GM19467 (cell line): ENCODE measurements around the gene ELAC1.

Experiments used
- ATAC-seq: cut with Tn5 transposase; IDR thresholded peaks from one replicate; pipeline ENCODE4 v1.9.1; 2021; ENCODE audit warnings: mild to moderate bottlenecking, moderate library complexity; ENCODE audit not compliant: unreplicated experiment

The ELAC1 gene

DNA sequence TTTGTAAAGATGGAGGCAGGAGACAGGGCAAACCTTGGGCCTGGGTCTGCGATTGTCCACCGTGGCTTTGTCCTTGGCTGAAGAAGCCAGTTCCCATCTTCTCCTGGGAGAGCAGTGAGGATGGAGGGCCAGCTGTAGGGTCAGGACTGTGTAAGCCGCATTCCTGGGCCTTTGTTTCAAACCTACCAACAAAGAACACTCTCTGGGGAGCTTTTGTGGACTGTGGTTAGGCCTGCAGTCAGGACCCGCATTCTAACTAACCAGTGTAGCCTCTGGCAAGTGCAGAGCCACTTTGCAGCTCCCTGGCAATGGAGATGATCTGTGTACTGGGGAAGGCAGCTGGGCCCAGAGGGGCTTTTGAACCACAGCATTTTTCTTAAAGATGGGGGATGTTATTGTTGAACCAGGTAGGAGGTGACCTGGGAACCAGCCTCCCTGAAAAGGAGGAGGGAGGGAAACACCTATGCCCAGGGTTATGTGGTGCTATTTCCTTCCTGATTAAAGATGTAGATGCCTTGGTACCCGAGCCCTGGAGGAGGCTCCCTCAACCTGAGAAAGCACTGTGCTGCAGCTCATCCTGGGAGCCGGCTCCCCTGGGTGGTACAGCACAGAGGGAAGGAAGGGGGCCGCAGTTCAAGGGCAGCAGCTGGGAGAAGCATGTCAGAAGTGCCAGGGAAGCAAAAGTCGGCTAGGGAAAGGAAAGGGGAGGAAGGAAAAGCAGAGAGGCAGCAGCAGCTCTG is 49.5 kb downstream of the ELAC1 start:
- ATAC-seq = no peak

DNA sequence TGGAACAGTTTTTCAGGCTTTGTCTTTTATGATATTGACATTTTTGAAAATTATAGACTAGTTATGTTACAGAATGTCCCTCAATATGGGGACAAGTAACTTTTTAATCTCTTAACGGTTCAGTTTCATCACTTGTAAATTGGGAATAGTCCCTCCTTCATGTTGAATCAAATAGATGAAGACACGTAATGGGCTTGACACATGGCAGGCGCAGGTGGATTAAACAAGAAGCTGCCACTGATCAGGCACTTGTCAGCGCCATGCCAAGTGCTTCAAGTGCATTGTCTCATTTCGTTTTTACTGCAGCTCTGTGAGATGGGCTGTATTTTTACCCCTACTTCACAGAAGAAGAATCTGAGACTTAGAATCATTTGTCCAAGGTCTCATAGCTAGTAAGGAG is 52.7 kb downstream of the ELAC1 start:
- no peak for ATAC-seq

GRCh38 chr18:51021226-51021965 is 53.6 kb downstream of the ELAC1 start:
- no peak for ATAC-seq

DNA sequence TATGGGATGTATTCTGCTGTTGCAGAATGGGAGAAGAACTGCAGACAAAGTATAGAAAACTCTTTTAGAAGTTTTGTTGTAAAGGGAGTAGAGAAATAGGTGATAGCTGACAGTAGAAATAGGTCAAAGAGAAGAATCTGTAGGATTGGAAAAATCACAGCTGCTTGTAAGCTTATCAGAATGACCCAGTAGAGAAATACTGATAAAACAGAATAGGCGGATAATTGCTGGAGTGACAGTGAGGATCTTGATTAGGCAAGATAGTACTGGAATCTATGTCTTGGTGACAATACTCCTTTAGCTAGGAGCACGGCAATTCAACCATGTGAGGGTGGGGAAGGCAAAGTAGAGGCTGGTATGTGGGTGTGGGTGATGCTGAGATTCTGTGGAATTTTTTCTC is 57.7 kb downstream of the ELAC1 start:
- no peak for ATAC-seq

- no peak for ATAC-seq
Observed at GRCh38 chr18:51028201-51028805, 60.5 kb downstream of the ELAC1 start.

DNA sequence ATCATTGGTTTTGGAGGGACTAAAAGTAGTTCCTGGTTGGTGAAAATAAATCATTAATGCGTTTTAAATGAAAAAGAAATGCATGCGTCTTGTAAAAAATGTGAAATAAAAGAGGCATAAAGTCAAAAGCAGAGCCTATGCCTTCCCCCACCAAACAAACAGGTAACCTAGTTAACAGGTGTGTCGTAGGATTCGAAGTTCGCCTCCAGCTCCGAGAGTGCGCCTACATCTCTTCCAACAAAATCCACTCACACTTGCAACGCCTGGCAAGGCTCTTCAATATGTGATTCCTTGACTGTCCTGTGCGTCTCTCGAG is 61.5 kb downstream of the ELAC1 start:
- no peak for ATAC-seq

DNA sequence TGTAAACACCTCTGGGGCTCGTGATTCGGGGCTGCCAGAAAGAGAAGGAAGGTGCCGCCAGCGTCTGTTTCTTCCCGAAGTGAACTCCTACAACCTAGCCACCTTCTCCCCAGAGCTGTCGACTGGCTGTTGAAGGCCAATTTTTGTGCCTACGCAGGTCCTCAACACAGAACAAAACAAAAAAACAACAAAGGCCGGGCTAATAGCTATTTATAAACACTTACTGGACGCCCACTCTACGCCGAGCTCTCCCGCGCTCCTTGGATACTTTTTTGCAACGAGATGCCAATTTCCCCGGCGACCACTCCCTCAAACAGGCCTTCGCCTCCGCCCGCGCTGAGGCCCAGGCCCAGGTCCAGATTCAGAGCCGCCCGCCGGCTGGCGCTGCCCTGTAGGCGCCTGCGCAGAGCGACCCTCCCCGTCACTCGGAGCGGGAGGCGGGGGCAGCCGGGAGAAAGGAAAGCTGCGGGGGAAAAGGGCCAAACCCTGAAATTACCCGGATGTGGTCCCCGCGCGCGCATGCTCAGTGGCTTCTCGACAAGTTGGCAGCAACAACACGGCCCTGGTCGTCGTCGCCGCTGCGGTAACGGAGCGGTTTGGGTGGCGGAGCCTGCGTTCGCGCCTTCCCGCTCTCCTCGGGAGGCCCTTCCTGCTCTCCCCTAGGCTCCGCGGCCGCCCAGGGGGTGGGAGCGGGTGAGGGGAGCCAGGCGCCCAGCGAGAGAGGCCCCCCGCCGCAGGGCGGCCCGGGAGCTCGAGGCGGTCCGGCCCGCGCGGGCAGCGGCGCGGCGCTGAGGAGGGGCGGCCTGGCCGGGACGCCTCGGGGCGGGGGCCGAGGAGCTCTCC is 62.1 kb downstream of the ELAC1 start, which contains the start of gene SMAD4:
SMAD4 (plus strand) TSS at position 520 of the 843 bp plus-strand sequence. CDS start 16,834 bp downstream, outside the sequence.
- ATAC-seq = peak; percentile 68

DNA sequence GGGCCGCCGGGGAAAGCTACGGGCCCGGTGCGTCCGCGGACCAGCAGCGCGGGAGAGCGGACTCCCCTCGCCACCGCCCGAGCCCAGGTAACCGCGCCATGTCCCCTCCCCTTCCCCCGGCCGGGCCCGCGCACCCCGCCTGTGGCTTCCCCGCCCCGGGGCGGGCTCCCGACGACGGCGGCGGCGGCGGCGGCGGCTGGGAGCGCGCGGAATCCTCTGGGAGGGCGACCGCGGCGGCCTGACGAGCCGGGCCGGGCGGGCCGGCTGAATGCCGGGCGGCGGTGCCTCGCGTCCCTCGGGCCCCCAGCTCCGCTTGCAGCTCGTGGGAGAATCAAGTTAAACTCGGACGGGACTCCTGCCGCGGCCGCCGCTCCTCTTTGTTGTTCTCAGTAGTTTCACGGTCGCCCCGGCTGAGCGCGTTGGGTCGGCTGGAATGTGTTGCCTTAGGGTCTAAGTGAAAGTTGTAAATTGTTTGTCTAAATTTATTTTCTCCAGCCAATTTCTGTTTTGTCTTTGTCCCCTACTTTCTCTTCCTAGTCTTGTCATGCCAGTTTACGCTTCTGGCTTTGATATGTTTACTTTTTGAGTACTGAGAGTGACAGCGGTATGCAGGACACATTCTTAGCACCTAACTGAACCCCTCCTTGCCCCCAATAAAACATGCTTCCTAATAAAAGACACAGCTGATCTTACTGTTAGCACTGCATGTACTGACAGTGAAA is 62.9 kb downstream of the ELAC1 start:
- peak; percentile 53 for ATAC-seq

- no peak for ATAC-seq
Observed at GRCh38 chr18:51032193-51032592, 64.4 kb downstream of the ELAC1 start.

DNA sequence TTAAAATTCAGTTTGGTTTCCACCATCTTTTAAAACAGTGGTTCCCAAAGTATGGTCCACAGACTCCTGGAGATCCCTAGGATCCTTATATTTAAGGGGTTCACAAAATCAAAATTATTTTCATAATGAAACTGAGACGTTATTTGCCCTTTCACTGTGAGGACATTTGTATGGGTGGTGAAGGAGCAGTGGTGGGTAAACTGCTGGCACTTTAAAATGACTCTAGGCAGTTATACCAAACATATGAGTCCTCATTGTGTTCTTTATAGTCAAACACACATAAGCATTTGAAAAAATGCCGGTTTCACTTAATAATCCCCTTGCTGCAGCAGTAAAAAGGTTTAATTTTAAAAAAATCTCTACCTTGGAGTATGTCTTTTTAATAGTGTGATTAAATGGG is 69.4 kb downstream of the ELAC1 start:
- ATAC-seq = no peak
